SU-DHL-6 (cell line): ENCODE data around the gene HOXB6.

Experiments
- H2AFZ ChIP-seq: fragments of 200-600 bp; sonication (generic); 2 replicates; pipeline ENCODE4 v1.6.1; 2014; ENCODE audit warnings: low read depth, mild to moderate bottlenecking, moderate library complexity, mixed read lengths, antibody characterized with exemption, low read length; ENCODE audit not compliant: severe bottlenecking
- H3F3A ChIP-seq: fragments of 200-600 bp; shearing (Covaris generic); 2 replicates; pipeline ENCODE4 v1.6.0; 2016; ENCODE audit warnings: antibody characterized with exemption, mild to moderate bottlenecking; ENCODE audit not compliant: insufficient read depth
- H3K27ac ChIP-seq: fragments of 200-600 bp; sonication (generic); 2 replicates; pipeline ENCODE4 v1.5.1; 2016; ENCODE audit warnings: low read depth, mild to moderate bottlenecking, low read length, moderate library complexity, mixed read lengths
- H3K27me3 ChIP-seq: fragments of 200-600 bp; sonication (generic), shearing (Covaris generic); 2 replicates; pipeline ENCODE4 v1.6.0; 2014; ENCODE audit warnings: mild to moderate bottlenecking, low read length
- H3K36me3 ChIP-seq: fragments of 200-600 bp; sonication (generic); 2 replicates; pipeline ENCODE4 v1.6.1; 2014; ENCODE audit warnings: mild to moderate bottlenecking, low read length, mixed read lengths
- H3K4me2 ChIP-seq: fragments of 300-600, 200-600 bp; shearing (Covaris generic), sonication (generic); 2 replicates; pipeline ENCODE4 v1.6.0; 2014; ENCODE audit warnings: low read length, low read depth, mild to moderate bottlenecking; ENCODE audit not compliant: poor library complexity, severe bottlenecking
- H3K4me3 ChIP-seq: fragments of 200-600 bp; sonication (generic); 2 replicates; pipeline ENCODE4 v1.5.1; 2014; ENCODE audit warnings: antibody characterized with exemption, low read length, mild to moderate bottlenecking, mixed read lengths; ENCODE audit not compliant: insufficient read depth, poor library complexity, severe bottlenecking
- H3K79me2 ChIP-seq: fragments of 200-600 bp; sonication (generic); 2 replicates; pipeline ENCODE4 v1.6.1; 2014; ENCODE audit warnings: mild to moderate bottlenecking, low read length, moderate library complexity; ENCODE audit not compliant: insufficient read depth
- H3K9ac ChIP-seq: fragments of 200-600 bp; sonication (generic); 2 replicates; pipeline ENCODE4 v1.7.0; 2014; ENCODE audit warnings: mild to moderate bottlenecking, low read length
- H3K9me2 ChIP-seq: fragments of 200-600 bp; sonication (generic); replicated peaks from 2 replicates; pipeline ENCODE4 v1.6.1; 2014; ENCODE audit warnings: low read length; ENCODE audit not compliant: insufficient read depth
- H3K9me3 ChIP-seq: fragments of 200-600 bp; sonication (generic); 2 replicates; pipeline ENCODE4 v1.6.1; 2014; ENCODE audit warnings: low read length, mixed read lengths; ENCODE audit not compliant: insufficient read depth
- H4K20me1 ChIP-seq: fragments of 200-600 bp; sonication (generic); 2 replicates; pipeline ENCODE4 v1.6.1; 2014; ENCODE audit warnings: low read depth, mild to moderate bottlenecking, antibody characterized with exemption, low read length, moderate library complexity, mixed read lengths
- CTCF ChIP-seq: fragments of 200-600 bp; sonication (generic); IDR thresholded peaks from one replicate; pipeline ENCODE4 v1.5.1; 2017; ENCODE audit warnings: antibody characterized with exemption, mild to moderate bottlenecking, low read length, moderate library complexity; ENCODE audit not compliant: insufficient read depth, poor library complexity, severe bottlenecking
- EZH2phosphoT487 ChIP-seq: fragments of 200-600 bp; sonication (generic), shearing (Covaris generic); conservative IDR thresholded peaks from 2 replicates; pipeline ENCODE4 v1.6.1; 2018; ENCODE audit warnings: mild to moderate bottlenecking, antibody characterized with exemption, low read length, moderate library complexity, mixed read lengths

Gene HOXB6

DNA sequence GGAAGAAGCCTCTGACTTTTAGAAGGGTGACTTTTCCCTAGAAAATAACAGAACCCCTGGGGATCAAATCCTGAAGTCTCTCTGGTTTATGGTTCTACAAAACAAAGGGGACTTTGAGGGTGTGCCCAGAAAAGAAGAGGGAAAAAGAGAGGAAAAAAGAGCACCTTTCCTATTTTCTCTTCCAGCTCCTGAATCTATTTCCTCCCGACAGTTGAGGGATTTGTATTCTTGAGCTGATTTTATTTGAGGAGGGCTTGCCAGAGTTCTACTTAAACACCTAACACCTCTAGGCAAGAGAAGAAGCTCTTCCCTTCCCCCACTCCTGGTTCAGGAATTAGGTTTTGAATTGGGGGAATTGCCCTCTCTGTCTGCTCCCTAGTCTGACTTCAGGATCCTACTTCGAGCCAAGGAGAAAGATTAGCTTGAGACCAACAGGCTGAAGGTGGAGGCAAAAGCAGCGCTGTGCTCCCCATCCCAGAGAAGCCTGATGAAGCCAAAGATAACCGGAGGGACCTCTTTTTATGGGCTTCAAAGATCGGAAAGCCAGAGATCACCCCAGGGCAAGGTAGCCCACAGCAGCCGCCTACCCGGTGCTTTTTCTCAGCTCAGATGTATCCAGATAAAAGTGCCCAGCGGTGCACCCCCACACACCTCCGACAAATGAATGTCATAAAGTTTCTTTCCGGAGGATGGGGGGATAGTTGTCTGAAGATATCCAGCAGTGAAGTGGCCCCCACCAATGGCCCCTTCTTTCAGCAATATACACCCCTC lies 15.5 kb downstream of the HOXB6 start:
- Histone ChIP-seq H3F3A (no peaks in the 10 kb centered on the region), H4K20me1 (no peaks in the 10 kb centered on the region), H3K4me3 (no peak overlapping the region), H2AFZ (no peak overlapping the region), H3K79me2 (no peaks in the 10 kb centered on the region), H3K9me2 (no peaks in the 10 kb centered on the region), H3K27ac (no peak overlapping the region), H3K9me3 (no peaks in the 10 kb centered on the region), H3K27me3 (no peaks in the 10 kb centered on the region), H3K4me2 (no peak overlapping the region), H3K36me3 (no peaks in the 10 kb centered on the region), H3K9ac (no peak overlapping the region)
- TF ChIP-seq EZH2phosphoT487 (no peak), CTCF (no peak)

DNA sequence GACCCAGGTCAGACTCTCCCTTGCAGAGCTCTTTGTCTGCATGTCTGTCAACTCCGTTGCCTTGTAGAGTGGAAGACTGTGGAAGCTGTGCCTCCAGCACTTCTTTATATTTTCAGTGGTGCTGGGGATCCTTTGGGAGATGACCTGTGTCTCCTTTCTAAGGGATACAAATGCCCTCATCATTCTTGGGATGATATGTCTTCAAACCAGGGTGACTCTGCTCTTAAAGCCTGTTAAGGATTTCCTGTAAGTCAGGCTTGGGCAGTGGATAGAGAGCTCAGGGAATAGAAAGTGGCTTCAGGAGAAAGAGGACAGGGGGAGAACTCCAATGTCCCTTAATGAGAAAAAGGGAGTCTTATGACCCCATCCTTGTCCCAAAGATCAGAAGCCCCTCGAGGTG lies 16.3 kb downstream of the HOXB6 start:
- Histone ChIP-seq H3K27ac (no peak overlapping the region), H2AFZ (no peak overlapping the region), H3K27me3 (no peaks in the 10 kb centered on the region), H3K9me3 (no peaks in the 10 kb centered on the region), H3K9ac (no peak overlapping the region), H3K4me2 (no peak overlapping the region), H3F3A (no peaks in the 10 kb centered on the region), H3K36me3 (no peaks in the 10 kb centered on the region), H4K20me1 (no peaks in the 10 kb centered on the region), H3K9me2 (no peaks in the 10 kb centered on the region), H3K4me3 (no peak overlapping the region), H3K79me2 (no peaks in the 10 kb centered on the region)
- TF ChIP-seq EZH2phosphoT487 = no peak
- TF ChIP-seq CTCF = no peak

GRCh38 chr17:48588074-48588415 lies 16.7 kb downstream of the HOXB6 start:
- H3K9ac ChIP-seq = no peak overlapping the region
- no peak overlapping the region for H3K4me3 ChIP-seq
- H3K9me2 ChIP-seq = no peaks in the 10 kb centered on the region
- H3K4me2 ChIP-seq = no peak overlapping the region
- H4K20me1 ChIP-seq = no peaks in the 10 kb centered on the region
- no peaks in the 10 kb centered on the region for H3F3A ChIP-seq
- no peaks in the 10 kb centered on the region for H3K36me3 ChIP-seq
- no peaks in the 10 kb centered on the region for H3K79me2 ChIP-seq
- H3K9me3 ChIP-seq = no peaks in the 10 kb centered on the region
- no peak overlapping the region for H2AFZ ChIP-seq
- H3K27ac ChIP-seq = no peak overlapping the region
- no peak for TF ChIP-seq EZH2phosphoT487
- no peaks in the 10 kb centered on the region for H3K27me3 ChIP-seq

GRCh38 chr17:48587276-48588073 lies 17.3 kb downstream of the HOXB6 start:
- TF ChIP-seq EZH2phosphoT487 = no peak
- TF ChIP-seq CTCF = no peak
- no peak overlapping the region for H3K9ac ChIP-seq
- no peaks in the 10 kb centered on the region for H4K20me1 ChIP-seq
- no peak overlapping the region for H2AFZ ChIP-seq
- no peaks in the 10 kb centered on the region for H3K27me3 ChIP-seq
- H3K79me2 ChIP-seq = no peaks in the 10 kb centered on the region
- no peak overlapping the region for H3K4me2 ChIP-seq
- H3F3A ChIP-seq = no peaks in the 10 kb centered on the region
- no peaks in the 10 kb centered on the region for H3K36me3 ChIP-seq
- H3K4me3 ChIP-seq = no peak overlapping the region
- H3K9me2 ChIP-seq = no peaks in the 10 kb centered on the region
- H3K9me3 ChIP-seq = no peaks in the 10 kb centered on the region
- H3K27ac ChIP-seq = no peak overlapping the region
